Activated CD8-positive, alpha-beta T cell treated with anti-CD3 and anti-CD28 coated beads for 36 hours (primary cell): ENCODE data around the gene TJP3. TPM values are rescaled to one million over a fixed set of nuclear protein-coding genes. Genes with fewer than 3 reads are reported as not detected.

Experiments used
- ATAC-seq: fragments of 200-7000 bp; cut with Tn5 transposase; one replicate; pipeline ENCODE4 v1.10.0; 2021; ENCODE audit warnings: mild to moderate bottlenecking, moderate library complexity
- CTCF ChIA-PET: fragments of 350-600 bp; sonication (Branson Sonifier 250); formaldehyde crosslinking; loops from one replicate; lab custom pipeline; 2021; ENCODE audit warnings: antibody characterized with exemption; lab: Charles Lee
- POLR2A ChIA-PET: fragments of 350-600 bp; sonication (Branson Sonifier 250); formaldehyde crosslinking; loops from one replicate; lab custom pipeline; 2021; ENCODE audit warnings: antibody characterized with exemption; lab: Charles Lee
- DNase-seq: peaks from one replicate; pipeline ENCODE4 v3.0.0-alpha.2; 2020
- H3K27ac Mint-ChIP-seq: one replicate; pipeline ENCODE4 v1.8.0; 2021; ENCODE audit warnings: mild to moderate bottlenecking, mixed read lengths
- H3K27me3 Mint-ChIP-seq: one replicate; pipeline ENCODE4 v1.8.0; 2021; ENCODE audit warnings: mixed read lengths
- H3K36me3 Mint-ChIP-seq: one replicate; pipeline ENCODE4 v1.8.0; 2021; ENCODE audit warnings: low read depth, mixed read lengths
- H3K4me1 Mint-ChIP-seq: one replicate; pipeline ENCODE4 v1.8.0; 2021; ENCODE audit warnings: low read depth, mixed read lengths
- H3K4me3 Mint-ChIP-seq: one replicate; pipeline ENCODE4 v1.8.0; 2021; ENCODE audit warnings: mild to moderate bottlenecking, moderate library complexity, mixed read lengths
- H3K9me3 Mint-ChIP-seq: one replicate; pipeline ENCODE4 v1.8.0; 2021; ENCODE audit warnings: mixed read lengths
- intact Hi-C: fragments of 100-400 bp; cut with micrococcal nuclease; formaldehyde crosslinking; loops from one replicate; pipeline ENCODE4 v1.10.0; 2022
- total RNA-seq, 2 experiments: library from RNA; stranded (reverse); gene quantifications; one replicate each; pipeline ENCODE4 v1.2.3, GENCODE V29; 2021
- TF ChIP-seq, protein P1 (sequence below): fragments of 200-600 bp; IDR thresholded peaks from one replicate; pipeline ENCODE4 v1.8.0; 2022; ENCODE audit warnings: antibody characterized with exemption, mild to moderate bottlenecking

Gene TJP3
- total RNA-seq, 2 experiments from 2014 or later: 0.69 to 2.4 TPM

DNA sequence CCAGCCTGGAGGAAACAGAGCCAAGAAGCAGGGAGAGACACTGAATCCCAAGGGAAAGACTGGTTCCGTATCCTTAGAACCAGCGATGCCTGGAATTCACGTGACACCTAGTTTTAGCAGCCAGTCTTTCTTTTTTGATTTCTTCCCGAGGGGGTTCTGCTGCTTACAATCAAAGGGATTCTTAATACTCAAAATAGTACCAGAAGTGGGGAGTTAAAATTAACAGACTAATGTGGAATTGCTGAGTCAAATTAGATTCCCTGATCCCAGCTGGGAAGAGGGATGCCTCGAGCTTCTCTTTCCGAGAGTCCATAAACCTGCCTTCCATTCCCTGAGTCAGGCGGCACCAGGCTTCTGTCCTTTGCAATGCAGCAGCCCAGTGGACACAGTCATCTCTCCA is 82.8 kb downstream of the TJP3 start:
- TF ChIP-seq, protein P1, sequence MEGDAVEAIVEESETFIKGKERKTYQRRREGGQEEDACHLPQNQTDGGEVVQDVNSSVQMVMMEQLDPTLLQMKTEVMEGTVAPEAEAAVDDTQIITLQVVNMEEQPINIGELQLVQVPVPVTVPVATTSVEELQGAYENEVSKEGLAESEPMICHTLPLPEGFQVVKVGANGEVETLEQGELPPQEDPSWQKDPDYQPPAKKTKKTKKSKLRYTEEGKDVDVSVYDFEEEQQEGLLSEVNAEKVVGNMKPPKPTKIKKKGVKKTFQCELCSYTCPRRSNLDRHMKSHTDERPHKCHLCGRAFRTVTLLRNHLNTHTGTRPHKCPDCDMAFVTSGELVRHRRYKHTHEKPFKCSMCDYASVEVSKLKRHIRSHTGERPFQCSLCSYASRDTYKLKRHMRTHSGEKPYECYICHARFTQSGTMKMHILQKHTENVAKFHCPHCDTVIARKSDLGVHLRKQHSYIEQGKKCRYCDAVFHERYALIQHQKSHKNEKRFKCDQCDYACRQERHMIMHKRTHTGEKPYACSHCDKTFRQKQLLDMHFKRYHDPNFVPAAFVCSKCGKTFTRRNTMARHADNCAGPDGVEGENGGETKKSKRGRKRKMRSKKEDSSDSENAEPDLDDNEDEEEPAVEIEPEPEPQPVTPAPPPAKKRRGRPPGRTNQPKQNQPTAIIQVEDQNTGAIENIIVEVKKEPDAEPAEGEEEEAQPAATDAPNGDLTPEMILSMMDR: no peak
- no peaks in the 10 kb centered on the region for H3K36me3 Mint-ChIP-seq
- ATAC-seq: no peak
- peaks cover 8% of the 10 kb centered on the region for H3K4me1 Mint-ChIP-seq
- no peak overlapping the region for H3K27ac Mint-ChIP-seq
- ChIA-PET CTCF (interaction anchor here (1.5 to 3.5 kb wide), 2 partner anchors 28 to 31 kb away, joined by 5 to 13 read pairs; no protein-coding TSS in a partner anchor), POLR2A (interaction anchor here (0.7 to 1.2 kb wide), 3 partner anchors 8 to 21 kb away, joined by 3 to 5 read pairs (median 4); no protein-coding TSS in a partner anchor)
- no peaks in the 10 kb centered on the region for H3K9me3 Mint-ChIP-seq
- H3K27me3 Mint-ChIP-seq: no peaks in the 10 kb centered on the region
- no peak overlapping the region for H3K4me3 Mint-ChIP-seq
- intact Hi-C loops: no loop called here
- DNase-seq: no peak

DNA sequence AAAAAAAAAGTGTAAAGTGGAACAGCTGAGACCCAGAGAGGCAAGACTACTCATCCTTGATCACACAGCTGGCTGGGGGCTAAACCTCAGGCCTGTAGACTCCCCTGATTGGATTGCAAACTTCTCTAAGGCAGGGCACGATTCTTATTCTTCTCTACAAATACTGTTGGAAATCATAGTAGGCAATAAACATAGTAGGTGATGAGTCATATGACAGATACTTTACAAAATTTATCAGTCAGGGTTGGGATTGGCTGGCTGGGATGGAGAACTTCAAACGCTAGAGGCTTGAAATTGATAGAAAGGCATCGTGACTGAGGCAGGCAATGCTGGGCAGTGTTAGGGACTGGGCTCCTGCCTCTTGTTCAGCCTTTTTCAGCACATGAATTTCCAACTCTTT is 83.9 kb downstream of the TJP3 start:
- ATAC-seq (no peak), DNase-seq (no peak)
- Mint-ChIP-seq H3K27me3 (no peaks in the 10 kb centered on the region), H3K36me3 (peaks cover 3% of the 10 kb centered on the region), H3K9me3 (peaks cover 7% of the 10 kb centered on the region), H3K4me3 (no peak overlapping the region), H3K4me1 (peaks cover 6% of the 10 kb centered on the region), H3K27ac (no peak overlapping the region)
- ChIA-PET POLR2A (no interaction called here), CTCF (no interaction called here)
- intact Hi-C loops: no loop called here
- TF ChIP-seq, protein P1: no peak

DNA sequence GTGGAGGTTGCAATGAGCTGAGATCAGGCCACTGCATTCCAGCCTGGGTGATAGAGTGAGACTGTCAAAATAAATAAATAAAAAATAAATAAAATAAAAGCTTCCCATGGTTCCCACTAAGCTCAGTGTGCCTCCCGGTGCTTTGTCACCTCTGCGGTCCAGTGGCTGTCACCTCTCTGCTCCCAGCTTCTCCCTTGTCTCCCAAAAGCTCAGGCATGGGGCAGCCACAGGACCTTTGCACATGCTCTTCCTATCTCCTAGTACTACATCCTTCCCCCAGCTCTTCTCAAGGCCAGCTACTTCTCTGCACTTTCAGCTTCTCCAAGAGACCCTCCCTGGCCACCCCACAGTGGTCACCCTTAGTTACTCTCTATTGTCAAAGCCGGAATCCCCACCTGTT is 85.6 kb downstream of the TJP3 start:
- Mint-ChIP-seq H3K27me3 (no peaks in the 10 kb centered on the region), H3K4me3 (no peak overlapping the region), H3K27ac (no peak overlapping the region), H3K36me3 (peaks cover 3% of the 10 kb centered on the region), H3K9me3 (peaks cover 7% of the 10 kb centered on the region), H3K4me1 (peaks cover 10% of the 10 kb centered on the region)
- CTCF ChIA-PET: interaction anchor here (1.6 kb wide), 1 partner anchor 28 kb away, joined by 5 read pairs; no protein-coding TSS in a partner anchor
- POLR2A ChIA-PET: interaction anchor here (1.0 to 2.3 kb wide), 3 partner anchors 9 to 19 kb away, joined by 3 to 6 read pairs (median 3); no protein-coding TSS in a partner anchor
- no peak for DNase-seq
- ATAC-seq: no peak
- TF ChIP-seq, protein P1: no peak
- intact Hi-C loops: no loop called here

DNA sequence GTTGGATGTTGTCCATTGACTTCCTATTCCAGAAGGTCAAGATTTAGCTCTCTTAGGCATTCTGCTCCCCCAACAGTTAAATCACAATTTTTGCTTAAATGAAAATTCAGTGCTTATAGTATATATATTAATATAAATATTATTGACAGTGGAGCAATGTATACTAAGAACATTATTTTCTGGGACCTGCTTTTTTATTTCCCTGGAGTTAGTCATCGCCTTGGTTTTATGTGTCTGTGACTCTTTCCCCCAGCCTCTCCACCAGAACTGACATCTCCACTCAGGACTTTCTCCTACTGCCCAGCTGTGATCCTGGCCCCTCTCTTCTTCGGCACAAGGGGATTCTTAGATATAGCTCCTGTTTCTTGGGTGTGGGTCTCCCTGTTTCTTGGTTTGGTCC is 88.2 kb downstream of the TJP3 start:
- peaks cover 7% of the 10 kb centered on the region for H3K9me3 Mint-ChIP-seq
- peaks cover 3% of the 10 kb centered on the region for H3K36me3 Mint-ChIP-seq
- H3K4me1 Mint-ChIP-seq: peaks cover 17% of the 10 kb centered on the region
- ChIA-PET POLR2A (interaction anchor here (0.8 to 0.9 kb wide), 2 partner anchors 10 to 11 kb away, joined by 3 read pairs; partner anchors contain the start of gene MATK), CTCF (interaction anchor here (1.2 to 2.9 kb wide), 5 partner anchors 9 to 33 kb away, joined by 3 to 17 read pairs (median 4); partner anchors contain the start of gene MATK)
- DNase-seq (no peak), ATAC-seq (no peak)
- intact Hi-C loops: no loop called here
- H3K27me3 Mint-ChIP-seq: no peaks in the 10 kb centered on the region
- TF ChIP-seq, protein P1: no peak
- H3K4me3 Mint-ChIP-seq: no peak overlapping the region
- H3K27ac Mint-ChIP-seq: no peak overlapping the region

DNA sequence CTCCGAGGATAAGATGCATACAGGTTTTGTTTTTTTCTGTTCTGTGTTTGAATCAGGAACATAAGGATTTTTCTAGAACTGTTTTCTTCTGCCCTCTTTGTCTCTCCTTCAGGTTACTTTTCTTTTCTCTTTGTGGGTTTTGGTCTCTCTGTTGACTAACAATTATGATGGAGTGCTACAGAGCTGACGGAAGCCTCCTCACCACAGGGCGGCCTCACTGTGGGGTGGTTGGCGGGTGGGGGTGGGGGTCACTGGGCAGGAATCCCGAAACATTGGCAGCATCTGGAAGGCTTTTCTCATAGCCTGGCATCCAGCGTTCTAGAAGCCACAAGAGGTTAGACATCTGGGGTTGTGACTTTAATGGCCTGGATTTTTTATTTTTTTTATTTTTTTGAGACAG is 90.0 kb downstream of the TJP3 start:
- intact Hi-C loops: no loop called here
- ATAC-seq (peak; percentile 74), DNase-seq (peak; percentile 50)
- POLR2A ChIA-PET: interaction anchor here (1.2 kb wide), 2 partner anchors 14 to 18 kb away, joined by 3 to 4 read pairs; no protein-coding TSS in a partner anchor
- Mint-ChIP-seq H3K4me3 (no peak overlapping the region), H3K27ac (peak overlapping the region; percentile 52), H3K4me1 (peaks cover 21% of the 10 kb centered on the region), H3K9me3 (peaks cover 7% of the 10 kb centered on the region), H3K27me3 (no peaks in the 10 kb centered on the region), H3K36me3 (peaks cover 3% of the 10 kb centered on the region)
- CTCF ChIA-PET: interaction anchor here (0.7 to 2.9 kb wide), 3 partner anchors 11 to 61 kb away, joined by 3 to 17 read pairs (median 11); partner anchors contain the start of gene MATK
- TF ChIP-seq, protein P1: no peak
